HEK293 (cell line): ENCODE results near the gene UCKL1.

ENCODE experiments used
- BCL11A ChIP-seq: fragments of 450-650 bp; formaldehyde crosslinking; IDR thresholded peaks from 2 replicates; pipeline ENCODE4 v1.5.1; 2016; ENCODE audit warnings: low read depth, missing biosample characterization, missing genetic modification characterization
- GFI1B ChIP-seq: fragments of 450-650 bp; formaldehyde crosslinking; IDR thresholded peaks from 2 replicates; pipeline ENCODE4 v1.5.1; 2016; ENCODE audit warnings: missing biosample characterization, missing genetic modification characterization
- GLI2 ChIP-seq: fragments of 450-650 bp; formaldehyde crosslinking; IDR thresholded peaks from 2 replicates; pipeline ENCODE4; 2017; ENCODE audit warnings: missing biosample characterization, missing genetic modification characterization, low read depth, borderline replicate concordance
- KLF8 ChIP-seq: fragments of 450-650 bp; formaldehyde crosslinking; IDR thresholded peaks from 2 replicates; pipeline ENCODE4 v1.5.1; 2016; ENCODE audit warnings: missing biosample characterization, missing genetic modification characterization
- SALL2 ChIP-seq: fragments of 450-650 bp; formaldehyde crosslinking; IDR thresholded peaks from 2 replicates; pipeline ENCODE4 v1.5.0; 2017; ENCODE audit warnings: missing biosample characterization, mild to moderate bottlenecking, missing genetic modification characterization, borderline replicate concordance
- SCRT2 ChIP-seq: fragments of 450-650 bp; formaldehyde crosslinking; IDR thresholded peaks from 2 replicates; pipeline ENCODE4 v1.5.1; 2016; ENCODE audit warnings: missing biosample characterization, missing genetic modification characterization
- SP3 ChIP-seq: fragments of 450-650 bp; formaldehyde crosslinking; IDR thresholded peaks from 2 replicates; pipeline ENCODE4 v1.5.1; 2016; ENCODE audit warnings: missing biosample characterization, missing genetic modification characterization
- TCF7L2 ChIP-seq: IDR thresholded peaks from 2 replicates; pipeline ENCODE4 v1.6.1; 2011; ENCODE audit warnings: low read depth, mild to moderate bottlenecking, inconsistent platforms, low read length, moderate library complexity, borderline replicate concordance
- WT1 ChIP-seq: fragments of 450-650 bp; formaldehyde crosslinking; IDR thresholded peaks from 2 replicates; pipeline ENCODE4 v1.5.1; 2016; ENCODE audit warnings: missing biosample characterization, missing genetic modification characterization
- ZBTB7A ChIP-seq: fragments of 450-650 bp; formaldehyde crosslinking; IDR thresholded peaks from 2 replicates; pipeline ENCODE4 v1.5.1; 2016; ENCODE audit warnings: low read depth, missing biosample characterization, missing genetic modification characterization
- ZFP37 ChIP-seq: fragments of 450-650 bp; formaldehyde crosslinking; IDR thresholded peaks from 2 replicates; pipeline ENCODE4 v1.5.1; 2016; ENCODE audit warnings: missing biosample characterization, missing genetic modification characterization
- ZNF133 ChIP-seq: fragments of 450-650 bp; formaldehyde crosslinking; IDR thresholded peaks from 2 replicates; pipeline ENCODE4 v1.5.1; 2016; ENCODE audit warnings: missing biosample characterization, missing genetic modification characterization
- ZNF366 ChIP-seq: fragments of 450-650 bp; formaldehyde crosslinking; conservative IDR thresholded peaks from 2 replicates; pipeline ENCODE4 v1.5.1; 2016; ENCODE audit warnings: missing biosample characterization, missing genetic modification characterization
- ZNF404 ChIP-seq: fragments of 450-650 bp; formaldehyde crosslinking; IDR thresholded peaks from 2 replicates; pipeline ENCODE4 v1.5.1; 2017; ENCODE audit warnings: missing biosample characterization, missing genetic modification characterization
- ZNF433 ChIP-seq: fragments of 450-650 bp; formaldehyde crosslinking; IDR thresholded peaks from 2 replicates; pipeline ENCODE4 v1.5.1; 2016; ENCODE audit warnings: missing biosample characterization, missing genetic modification characterization, low read depth
- ZNF514 ChIP-seq: fragments of 450-650 bp; formaldehyde crosslinking; IDR thresholded peaks from 2 replicates; pipeline ENCODE4 v1.5.1; 2016; ENCODE audit warnings: missing biosample characterization, missing genetic modification characterization
- ZNF521 ChIP-seq: fragments of 450-650 bp; formaldehyde crosslinking; IDR thresholded peaks from 2 replicates; pipeline ENCODE4 v1.5.1; 2017; ENCODE audit warnings: missing biosample characterization, mild to moderate bottlenecking, missing genetic modification characterization
- ZNF558 ChIP-seq: fragments of 450-650 bp; formaldehyde crosslinking; IDR thresholded peaks from 2 replicates; pipeline ENCODE4 v1.5.1; 2016; ENCODE audit warnings: missing biosample characterization, missing genetic modification characterization
- ZNF561 ChIP-seq: fragments of 450-650 bp; IDR thresholded peaks from 2 replicates; pipeline ENCODE4 v1.5.1; 2018; ENCODE audit warnings: missing biosample characterization, missing genetic modification characterization, borderline replicate concordance
- ZNF610 ChIP-seq: fragments of 450-650 bp; formaldehyde crosslinking; IDR thresholded peaks from 2 replicates; pipeline ENCODE4 v1.5.1; 2016; ENCODE audit warnings: missing biosample characterization, missing genetic modification characterization, borderline replicate concordance
- ZNF707 ChIP-seq: fragments of 450-650 bp; formaldehyde crosslinking; IDR thresholded peaks from 2 replicates; pipeline ENCODE4 v1.5.1; 2016; ENCODE audit warnings: missing biosample characterization, missing genetic modification characterization
- TF ChIP-seq, protein P1 (sequence below): fragments of 450-650 bp; formaldehyde crosslinking; conservative IDR thresholded peaks from 2 replicates; pipeline ENCODE4 v1.5.1; 2016; ENCODE audit warnings: low read depth, missing biosample characterization, missing genetic modification characterization
- TF ChIP-seq, protein P2 (sequence below): IDR thresholded peaks from 2 replicates; pipeline ENCODE4 v1.6.1; 2011; ENCODE audit warnings: mild to moderate bottlenecking, low read depth, low read length, borderline replicate concordance
- TF ChIP-seq, protein P3 (sequence below): fragments of 450-650 bp; IDR thresholded peaks from 2 replicates; pipeline ENCODE4 v1.5.1; 2018; ENCODE audit warnings: missing biosample characterization, missing genetic modification characterization
- TF ChIP-seq, protein P4 (sequence below): fragments of 450-650 bp; formaldehyde crosslinking; conservative IDR thresholded peaks from 2 replicates; pipeline ENCODE4 v1.5.1; 2016; ENCODE audit warnings: low read depth, missing biosample characterization, missing genetic modification characterization
- TF ChIP-seq, protein P5 (sequence below): fragments of 450-650 bp; formaldehyde crosslinking; IDR thresholded peaks from 2 replicates; pipeline ENCODE4 v1.5.1; 2016; ENCODE audit warnings: missing biosample characterization, missing genetic modification characterization

Gene UCKL1

DNA sequence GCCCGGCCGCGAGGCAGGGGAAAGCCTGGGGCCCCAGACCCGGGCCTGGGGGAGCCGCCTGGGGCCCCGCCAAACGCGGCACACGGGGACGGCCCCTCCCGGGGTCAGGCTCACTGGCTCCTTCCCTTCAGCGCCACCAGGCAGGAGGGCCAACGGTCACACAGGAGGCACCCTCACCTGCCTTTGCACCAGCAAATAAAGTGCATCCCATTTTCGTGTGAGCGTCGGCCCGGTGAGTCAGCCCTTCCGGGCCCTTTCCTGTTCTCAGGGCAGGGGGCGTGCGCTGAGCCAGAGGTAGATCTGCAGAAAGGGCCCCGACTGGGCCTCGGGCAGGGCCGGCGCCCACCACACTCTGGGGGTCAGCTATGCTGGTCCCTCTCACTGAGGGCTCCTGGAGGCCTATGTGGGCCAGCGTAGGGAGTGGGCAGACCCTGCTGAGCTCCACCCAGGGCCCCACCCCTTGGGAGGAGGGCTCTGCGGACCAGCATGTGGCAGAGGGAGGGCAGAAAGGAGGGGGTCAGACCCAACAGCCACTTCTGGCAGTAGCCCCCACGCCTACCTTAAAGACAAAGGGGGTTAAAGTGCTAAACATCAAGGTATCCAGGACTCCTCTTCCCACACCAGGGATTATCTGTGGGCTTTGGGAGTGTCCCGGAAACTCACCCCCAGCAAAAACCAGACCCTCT is 931 bp upstream of the UCKL1 start (continued):
- TF ChIP-seq, protein P1, sequence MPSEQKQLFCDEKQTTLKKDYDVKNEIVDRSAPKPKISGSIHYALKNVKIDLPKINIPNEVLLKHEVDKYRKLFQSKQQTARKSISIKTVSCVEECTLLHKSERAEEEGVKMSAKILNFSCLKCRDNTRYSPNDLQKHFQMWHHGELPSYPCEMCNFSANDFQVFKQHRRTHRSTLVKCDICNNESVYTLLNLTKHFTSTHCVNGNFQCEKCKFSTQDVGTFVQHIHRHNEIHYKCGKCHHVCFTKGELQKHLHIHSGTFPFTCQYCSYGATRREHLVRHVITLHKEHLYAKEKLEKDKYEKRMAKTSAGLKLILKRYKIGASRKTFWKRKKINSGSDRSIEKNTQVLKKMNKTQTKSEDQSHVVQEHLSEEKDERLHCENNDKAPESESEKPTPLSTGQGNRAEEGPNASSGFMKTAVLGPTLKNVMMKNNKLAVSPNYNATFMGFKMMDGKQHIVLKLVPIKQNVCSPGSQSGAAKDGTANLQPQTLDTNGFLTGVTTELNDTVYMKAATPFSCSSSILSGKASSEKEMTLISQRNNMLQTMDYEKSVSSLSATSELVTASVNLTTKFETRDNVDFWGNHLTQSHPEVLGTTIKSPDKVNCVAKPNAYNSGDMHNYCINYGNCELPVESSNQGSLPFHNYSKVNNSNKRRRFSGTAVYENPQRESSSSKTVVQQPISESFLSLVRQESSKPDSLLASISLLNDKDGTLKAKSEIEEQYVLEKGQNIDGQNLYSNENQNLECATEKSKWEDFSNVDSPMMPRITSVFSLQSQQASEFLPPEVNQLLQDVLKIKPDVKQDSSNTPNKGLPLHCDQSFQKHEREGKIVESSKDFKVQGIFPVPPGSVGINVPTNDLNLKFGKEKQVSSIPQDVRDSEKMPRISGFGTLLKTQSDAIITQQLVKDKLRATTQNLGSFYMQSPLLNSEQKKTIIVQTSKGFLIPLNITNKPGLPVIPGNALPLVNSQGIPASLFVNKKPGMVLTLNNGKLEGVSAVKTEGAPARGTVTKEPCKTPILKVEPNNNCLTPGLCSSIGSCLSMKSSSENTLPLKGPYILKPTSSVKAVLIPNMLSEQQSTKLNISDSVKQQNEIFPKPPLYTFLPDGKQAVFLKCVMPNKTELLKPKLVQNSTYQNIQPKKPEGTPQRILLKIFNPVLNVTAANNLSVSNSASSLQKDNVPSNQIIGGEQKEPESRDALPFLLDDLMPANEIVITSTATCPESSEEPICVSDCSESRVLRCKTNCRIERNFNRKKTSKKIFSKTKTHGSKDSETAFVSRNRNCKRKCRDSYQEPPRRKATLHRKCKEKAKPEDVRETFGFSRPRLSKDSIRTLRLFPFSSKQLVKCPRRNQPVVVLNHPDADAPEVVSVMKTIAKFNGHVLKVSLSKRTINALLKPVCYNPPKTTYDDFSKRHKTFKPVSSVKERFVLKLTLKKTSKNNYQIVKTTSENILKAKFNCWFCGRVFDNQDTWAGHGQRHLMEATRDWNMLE (tag by site-specific recombination): no peak
- peak; percentile 85; the same call in 1 of the 2 replicates for TF ChIP-seq ZNF561 (tag by site-specific recombination)
- TF ChIP-seq ZNF366 (tag by site-specific recombination): peak; percentile 58; the same call in 1 of the 2 replicates
- no peak for TF ChIP-seq ZNF610 (tag by site-specific recombination)
- TF ChIP-seq GLI2 (tag by site-specific recombination): no peak
- peak; percentile 48; the same call in 1 of the 2 replicates for TF ChIP-seq WT1 (tag by site-specific recombination)
- no peak for TF ChIP-seq GFI1B (tag by site-specific recombination)
- TF ChIP-seq ZNF514: no peak
- TF ChIP-seq SP3 (tag by site-specific recombination): peak; percentile 95
- TF ChIP-seq, protein P2, sequence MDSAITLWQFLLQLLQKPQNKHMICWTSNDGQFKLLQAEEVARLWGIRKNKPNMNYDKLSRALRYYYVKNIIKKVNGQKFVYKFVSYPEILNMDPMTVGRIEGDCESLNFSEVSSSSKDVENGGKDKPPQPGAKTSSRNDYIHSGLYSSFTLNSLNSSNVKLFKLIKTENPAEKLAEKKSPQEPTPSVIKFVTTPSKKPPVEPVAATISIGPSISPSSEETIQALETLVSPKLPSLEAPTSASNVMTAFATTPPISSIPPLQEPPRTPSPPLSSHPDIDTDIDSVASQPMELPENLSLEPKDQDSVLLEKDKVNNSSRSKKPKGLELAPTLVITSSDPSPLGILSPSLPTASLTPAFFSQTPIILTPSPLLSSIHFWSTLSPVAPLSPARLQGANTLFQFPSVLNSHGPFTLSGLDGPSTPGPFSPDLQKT: no peak
- peak; percentile 70 for TF ChIP-seq ZBTB7A (tag by site-specific recombination)
- no peak for TF ChIP-seq ZNF433 (tag by site-specific recombination)
- TF ChIP-seq SCRT2 (tag by site-specific recombination): no peak
- no peak for TF ChIP-seq ZNF707 (tag by site-specific recombination)
- TF ChIP-seq KLF8 (tag by site-specific recombination): peak; percentile 85
- no peak for TF ChIP-seq ZNF558 (tag by site-specific recombination)
- TF ChIP-seq SALL2: no peak
- TF ChIP-seq, protein P3, sequence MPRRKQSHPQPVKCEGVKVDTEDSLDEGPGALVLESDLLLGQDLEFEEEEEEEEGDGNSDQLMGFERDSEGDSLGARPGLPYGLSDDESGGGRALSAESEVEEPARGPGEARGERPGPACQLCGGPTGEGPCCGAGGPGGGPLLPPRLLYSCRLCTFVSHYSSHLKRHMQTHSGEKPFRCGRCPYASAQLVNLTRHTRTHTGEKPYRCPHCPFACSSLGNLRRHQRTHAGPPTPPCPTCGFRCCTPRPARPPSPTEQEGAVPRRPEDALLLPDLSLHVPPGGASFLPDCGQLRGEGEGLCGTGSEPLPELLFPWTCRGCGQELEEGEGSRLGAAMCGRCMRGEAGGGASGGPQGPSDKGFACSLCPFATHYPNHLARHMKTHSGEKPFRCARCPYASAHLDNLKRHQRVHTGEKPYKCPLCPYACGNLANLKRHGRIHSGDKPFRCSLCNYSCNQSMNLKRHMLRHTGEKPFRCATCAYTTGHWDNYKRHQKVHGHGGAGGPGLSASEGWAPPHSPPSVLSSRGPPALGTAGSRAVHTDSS (tag by site-specific recombination): no peak
- TF ChIP-seq, protein P4, sequence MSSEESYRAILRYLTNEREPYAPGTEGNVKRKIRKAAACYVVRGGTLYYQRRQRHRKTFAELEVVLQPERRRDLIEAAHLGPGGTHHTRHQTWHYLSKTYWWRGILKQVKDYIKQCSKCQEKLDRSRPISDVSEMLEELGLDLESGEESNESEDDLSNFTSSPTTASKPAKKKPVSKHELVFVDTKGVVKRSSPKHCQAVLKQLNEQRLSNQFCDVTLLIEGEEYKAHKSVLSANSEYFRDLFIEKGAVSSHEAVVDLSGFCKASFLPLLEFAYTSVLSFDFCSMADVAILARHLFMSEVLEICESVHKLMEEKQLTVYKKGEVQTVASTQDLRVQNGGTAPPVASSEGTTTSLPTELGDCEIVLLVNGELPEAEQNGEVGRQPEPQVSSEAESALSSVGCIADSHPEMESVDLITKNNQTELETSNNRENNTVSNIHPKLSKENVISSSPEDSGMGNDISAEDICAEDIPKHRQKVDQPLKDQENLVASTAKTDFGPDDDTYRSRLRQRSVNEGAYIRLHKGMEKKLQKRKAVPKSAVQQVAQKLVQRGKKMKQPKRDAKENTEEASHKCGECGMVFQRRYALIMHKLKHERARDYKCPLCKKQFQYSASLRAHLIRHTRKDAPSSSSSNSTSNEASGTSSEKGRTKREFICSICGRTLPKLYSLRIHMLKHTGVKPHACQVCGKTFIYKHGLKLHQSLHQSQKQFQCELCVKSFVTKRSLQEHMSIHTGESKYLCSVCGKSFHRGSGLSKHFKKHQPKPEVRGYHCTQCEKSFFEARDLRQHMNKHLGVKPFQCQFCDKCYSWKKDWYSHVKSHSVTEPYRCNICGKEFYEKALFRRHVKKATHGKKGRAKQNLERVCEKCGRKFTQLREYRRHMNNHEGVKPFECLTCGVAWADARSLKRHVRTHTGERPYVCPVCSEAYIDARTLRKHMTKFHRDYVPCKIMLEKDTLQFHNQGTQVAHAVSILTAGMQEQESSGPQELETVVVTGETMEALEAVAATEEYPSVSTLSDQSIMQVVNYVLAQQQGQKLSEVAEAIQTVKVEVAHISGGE (tag by site-specific recombination): no peak
- TF ChIP-seq, protein P5, sequence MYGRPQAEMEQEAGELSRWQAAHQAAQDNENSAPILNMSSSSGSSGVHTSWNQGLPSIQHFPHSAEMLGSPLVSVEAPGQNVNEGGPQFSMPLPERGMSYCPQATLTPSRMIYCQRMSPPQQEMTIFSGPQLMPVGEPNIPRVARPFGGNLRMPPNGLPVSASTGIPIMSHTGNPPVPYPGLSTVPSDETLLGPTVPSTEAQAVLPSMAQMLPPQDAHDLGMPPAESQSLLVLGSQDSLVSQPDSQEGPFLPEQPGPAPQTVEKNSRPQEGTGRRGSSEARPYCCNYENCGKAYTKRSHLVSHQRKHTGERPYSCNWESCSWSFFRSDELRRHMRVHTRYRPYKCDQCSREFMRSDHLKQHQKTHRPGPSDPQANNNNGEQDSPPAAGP (tag by site-specific recombination): peak; percentile 83
- TF ChIP-seq BCL11A (tag by site-specific recombination): no peak
- TF ChIP-seq ZNF133 (tag by site-specific recombination): no peak
- no peak for TF ChIP-seq ZNF521 (tag by site-specific recombination)
- TF ChIP-seq TCF7L2: no peak
- no peak for TF ChIP-seq ZNF404
- TF ChIP-seq ZFP37: no peak
